Kidney (tissue), 14 donors: ENCODE measurements around the gene NCS1. TPM values are rescaled to one million over a fixed set of nuclear protein-coding genes. Genes with fewer than 3 reads are reported as not detected.

Experiments
- DNase-seq, 5 donors: peaks; one replicate each; pipeline ENCODE4 v3.0.0-alpha.2; 2013 to 2020
- FAIRE-seq: peaks from 2 replicates; lab custom pipeline; 2012; peaks lifted over from hg19 to GRCh38; lab: Jason Lieb, UNC
- H3K27ac ChIP-seq, 2 donors: one replicate each; pipeline ENCODE4 v1.7.0; 2013; ENCODE audit warnings: low read depth in 2 of 2, low read length in 2 of 2, inconsistent platforms in 1 of 2
- H3K27me3 ChIP-seq: one replicate; pipeline ENCODE4 v1.7.1; 2013; ENCODE audit warnings: low read length, inconsistent platforms; ENCODE audit not compliant: control insufficient read depth, insufficient read depth
- H3K36me3 ChIP-seq, 3 donors: one replicate each; pipeline versions ENCODE4 v1.7.0 to v1.7.1; 2013; ENCODE audit warnings: low read length in 3 of 3, control low read depth in 1 of 3, inconsistent platforms in 1 of 3; ENCODE audit not compliant: insufficient read depth in 3 of 3, control insufficient read depth in 2 of 3
- H3K4me1 ChIP-seq, 3 donors: one replicate each; pipeline versions ENCODE4 v1.7.0 to v1.7.1; 2013; ENCODE audit warnings: low read length in 3 of 3, inconsistent platforms in 1 of 3, low read depth in 1 of 3; ENCODE audit not compliant: control insufficient read depth in 2 of 3, insufficient read depth in 2 of 3
- H3K4me3 ChIP-seq, 3 donors: one replicate each; pipeline versions ENCODE4 v1.7.0 to v1.8.1; 2013; ENCODE audit warnings: low read length in 3 of 3, control low read depth in 1 of 3, inconsistent platforms in 1 of 3
- H3K9ac ChIP-seq, 3 donors: one replicate each; pipeline versions ENCODE4 v1.7.0 to v1.7.1; 2013; ENCODE audit warnings: low read length in 3 of 3, control low read depth in 1 of 3, inconsistent platforms in 1 of 3
- H3K9me3 ChIP-seq, 3 donors: one replicate each; pipeline versions ENCODE4 v1.7.0 to v1.7.1; 2013; ENCODE audit warnings: low read length in 3 of 3, control low read depth in 1 of 3, inconsistent platforms in 1 of 3; ENCODE audit not compliant: control insufficient read depth in 2 of 3, insufficient read depth in 1 of 3
- CTCF ChIP-seq: IDR thresholded peaks from 3 replicates; pipeline ENCODE4 v1.5.1; 2012; ENCODE audit warnings: mild to moderate bottlenecking, moderate library complexity, borderline replicate concordance; ENCODE audit not compliant: insufficient read depth; ENCODE audit errors: extremely low read depth
- intact Hi-C: fragments of 100-400 bp; cut with DNase I; formaldehyde crosslinking; loops from one replicate; pipeline ENCODE4 v1.11.1; 2022
- polyA plus RNA-seq: library from polyadenylated mRNA; stranded (reverse); fragments of 350-450 nt; fragmentation: Illumina TruSeq; extraction: RNeasy Lipid Tissue Mini Kit (QIAGEN cat#74804); gene quantifications from one replicate; pipeline ENCODE4 v1.2.3, GENCODE V29; 2014; ENCODE audit warnings: low read depth, low replicate concordance; ENCODE audit not compliant: insufficient read depth
- total RNA-seq: library from RNA; stranded (reverse); fragmentation: NEBNext Ultra II Directional; extraction: Animal tissue kit (Norgen Biotek cat#: 25700); gene quantifications from one replicate; pipeline ENCODE4 v1.2.1, GENCODE V29; 2021
- donor health status: control.
- donor health status: control.
- donor health status: control.
- donor health status: control.
- donor health status: control.
- donor health status: DM: yes; HTN: yes; CAD: no.
- donor health status: Normal renal cell carcinoma (clear cell type).

The NCS1 gene
- total and polyA plus RNA-seq, 2 donors from 2014 or later, result 27.7 to 37.4 TPM

GRCh38 chr9:130241198-130241535 is 69.0 kb downstream of the NCS1 start:
- no peak for DNase-seq
- H3K27me3 ChIP-seq, result no peaks in the 10 kb centered on the region
- TF ChIP-seq CTCF, result no peak
- no peaks in the 10 kb centered on the region for H3K36me3 ChIP-seq
- no peaks in the 10 kb centered on the region for H3K9me3 ChIP-seq
- intact Hi-C loops, result no loop called here
- peaks cover 0 to 7% (median 5%) of the 10 kb centered on the region in 3 donors for H3K4me1 ChIP-seq
- no peak overlapping the region for H3K9ac ChIP-seq
- no peak overlapping the region for H3K4me3 ChIP-seq
- no peak overlapping the region for H3K27ac ChIP-seq
- no peak for FAIRE-seq

GRCh38 chr9:130242270-130243014 is 70.2 kb downstream of the NCS1 start:
- Histone ChIP-seq H3K4me3 (no peak overlapping the region), H3K9me3 (no peaks in the 10 kb centered on the region), H3K27me3 (no peaks in the 10 kb centered on the region), H3K9ac (no peak overlapping the region), H3K4me1 (peaks cover 0 to 7% (median 5%) of the 10 kb centered on the region in 3 donors), H3K27ac (no peak overlapping the region), H3K36me3 (no peaks in the 10 kb centered on the region)
- DNase-seq (no peak), FAIRE-seq (no peak)
- TF ChIP-seq CTCF, result no peak
- intact Hi-C loops, result no loop called here

GRCh38 chr9:130243015-130243881 is 71.0 kb downstream of the NCS1 start:
- no peak overlapping the region for H3K9ac ChIP-seq
- peaks cover 0 to 7% (median 5%) of the 10 kb centered on the region in 3 donors for H3K4me1 ChIP-seq
- H3K4me3 ChIP-seq, result no peak overlapping the region
- intact Hi-C loops, result no loop called here
- peak; percentile 98 for TF ChIP-seq CTCF
- FAIRE-seq (no peak), DNase-seq (peak in 4 of 5 donors; percentile 74 to 87 (median 80))
- H3K27ac ChIP-seq, result no peak overlapping the region
- no peaks in the 10 kb centered on the region for H3K27me3 ChIP-seq
- H3K9me3 ChIP-seq, result no peaks in the 10 kb centered on the region
- H3K36me3 ChIP-seq, result no peaks in the 10 kb centered on the region
